Measurements from ENCODE around the gene LRRC4B.

The LRRC4B gene

GRCh38 chr19:50514346-50515167, 53.7 kb downstream of the LRRC4B start:
- ChIA-PET POLR2A (no interaction called here), CTCF (interaction anchor here (1.1 to 2.0 kb wide), 2 partner anchors 24 to 42 kb away, joined by 3 to 7 read pairs; no protein-coding TSS in a partner anchor)

DNA sequence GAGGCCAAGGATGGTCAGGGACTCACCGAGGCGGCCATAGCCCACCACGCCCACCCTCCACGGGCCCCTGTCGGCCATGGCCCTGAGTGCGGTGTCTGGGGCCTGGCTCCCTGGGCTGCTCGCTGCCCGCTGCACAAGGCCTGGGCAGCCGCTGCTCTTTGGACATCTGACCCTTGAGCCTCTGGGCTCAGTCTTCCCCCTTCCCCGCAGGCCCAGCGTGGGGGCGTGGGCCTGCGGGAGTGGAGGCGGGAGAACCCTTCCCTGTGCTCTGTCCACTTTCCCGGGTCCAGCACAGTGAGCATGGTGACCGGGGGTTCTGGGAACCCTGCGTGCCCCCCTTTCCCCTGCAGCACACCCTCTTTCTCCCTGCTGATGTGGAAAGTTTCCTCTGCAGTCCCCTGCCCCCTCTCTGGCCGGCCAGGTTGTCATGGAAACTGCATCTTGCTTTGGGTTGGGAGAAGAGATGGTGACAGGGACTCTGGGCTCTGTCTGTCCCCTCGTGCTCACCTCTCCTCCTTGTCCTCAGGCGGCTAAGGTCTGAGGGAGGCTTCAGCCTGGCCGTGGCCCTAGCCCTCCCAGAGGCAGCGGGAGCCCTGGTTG, 54.4 kb downstream of the LRRC4B start, which contains the start of gene ASPDH:
Gene ASPDH (minus strand): TSS at position 168 of the 600 bp plus-strand sequence. CDS start 90 bp downstream, at position 78.
- no peak for DNase-seq
- Histone ChIP-seq H3K27ac (ENCODE audit: insufficient read depth in 1 of 2, low read depth in 1 of 2, low read length in 2 of 2, poor library complexity in 1 of 2, severe bottlenecking in 2 of 2) (no peak within 1 kb of the TSS), H3K4me3 (ENCODE audit: control insufficient read depth in 1 of 7, extremely low read depth in 1 of 7, insufficient read depth in 4 of 7, low read depth in 2 of 7, low read length in 6 of 7) (no peak within 1 kb of the TSS), H3K9me3 (ENCODE audit: control extremely low read depth in 1 of 5, control insufficient read depth in 4 of 5, insufficient read depth in 2 of 5, low read depth in 1 of 5, low read length in 4 of 5) (peaks cover 0 to 4% (median 0%) of the 10 kb centered on the region in 5 experiments), H3K27me3 (replicated peaks in 2 of 5; ENCODE audit: control insufficient read depth in 4 of 5, insufficient read depth in 5 of 5, low read length in 4 of 5) (peaks cover 0 to 47% (median 12%) of the 10 kb centered on the region in 5 experiments), H3K4me1 (ENCODE audit: control extremely low read depth in 1 of 4, control insufficient read depth in 4 of 4, insufficient read depth in 4 of 4, low read length in 3 of 4) (peaks cover 0 to 17% (median 12%) of the 10 kb centered on the region in 4 experiments), H3K36me3 (ENCODE audit: control insufficient read depth in 4 of 4, insufficient read depth in 4 of 4, low read length in 3 of 4) (no peaks in the 10 kb centered on the region)
- POLR2A ChIA-PET, result no interaction called here
- CTCF ChIA-PET, result no interaction called here
- 59% methylated on average over 18 of the region's 22 CpGs for WGBS (ENCODE audit: insufficient coverage)

More at GRCh38 chr19:50514346-50515167, 53.7 kb downstream of the LRRC4B start:
- DNase-seq, result peak in 1 of 3 donors; percentile 29
- 37% methylated on average over 34 of the region's 38 CpGs for whole genome bisulfite sequencing (ENCODE audit: insufficient coverage)
- peaks cover 0 to 8% (median 0%) of the 10 kb centered on the region in 5 experiments for H3K9me3 ChIP-seq (ENCODE audit: control extremely low read depth in 1 of 5, control insufficient read depth in 4 of 5, insufficient read depth in 2 of 5, low read depth in 1 of 5, low read length in 4 of 5)
- peaks cover 0 to 17% (median 12%) of the 10 kb centered on the region in 4 experiments for H3K4me1 ChIP-seq (ENCODE audit: control extremely low read depth in 1 of 4, control insufficient read depth in 4 of 4, insufficient read depth in 4 of 4, low read length in 3 of 4)
- no peak overlapping the region for H3K27ac ChIP-seq (ENCODE audit: insufficient read depth in 1 of 2, low read depth in 1 of 2, low read length in 2 of 2, poor library complexity in 1 of 2, severe bottlenecking in 2 of 2)
- H3K4me3 ChIP-seq (ENCODE audit: control insufficient read depth in 1 of 7, extremely low read depth in 1 of 7, insufficient read depth in 4 of 7, low read depth in 2 of 7, low read length in 6 of 7), result no peak overlapping the region
- H3K36me3 ChIP-seq (ENCODE audit: control insufficient read depth in 4 of 4, insufficient read depth in 4 of 4, low read length in 3 of 4), result no peaks in the 10 kb centered on the region
- H3K27me3 ChIP-seq (replicated peaks in 2 of 5; ENCODE audit: control insufficient read depth in 4 of 5, insufficient read depth in 5 of 5, low read length in 4 of 5), result peaks cover 0 to 50% (median 12%) of the 10 kb centered on the region in 5 experiments

GRCh38 chr19:50512999-50513745, 55.1 kb downstream of the LRRC4B start:
- Histone ChIP-seq H3K9me3 (ENCODE audit: control extremely low read depth in 1 of 5, control insufficient read depth in 4 of 5, insufficient read depth in 2 of 5, low read depth in 1 of 5, low read length in 4 of 5) (no peaks in the 10 kb centered on the region), H3K36me3 (ENCODE audit: control insufficient read depth in 4 of 4, insufficient read depth in 4 of 4, low read length in 3 of 4) (no peaks in the 10 kb centered on the region), H3K4me1 (ENCODE audit: control extremely low read depth in 1 of 4, control insufficient read depth in 4 of 4, insufficient read depth in 4 of 4, low read length in 3 of 4) (peaks cover 0 to 17% (median 12%) of the 10 kb centered on the region in 4 experiments), H3K27me3 (replicated peaks in 2 of 5; ENCODE audit: control insufficient read depth in 4 of 5, insufficient read depth in 5 of 5, low read length in 4 of 5) (peaks cover 0 to 47% (median 12%) of the 10 kb centered on the region in 5 experiments), H3K27ac (ENCODE audit: insufficient read depth in 1 of 2, low read depth in 1 of 2, low read length in 2 of 2, poor library complexity in 1 of 2, severe bottlenecking in 2 of 2) (no peak overlapping the region), H3K4me3 (ENCODE audit: control insufficient read depth in 1 of 7, extremely low read depth in 1 of 7, insufficient read depth in 4 of 7, low read depth in 2 of 7, low read length in 6 of 7) (no peak overlapping the region)
- ChIA-PET POLR2A (interaction anchor here (0.6 kb wide), 1 partner anchor 183 kb away, joined by 3 read pairs; no protein-coding TSS in a partner anchor), CTCF (interaction anchor here (2.1 kb wide), 1 partner anchor 24 kb away, joined by 6 read pairs; no protein-coding TSS in a partner anchor)
- DNase-seq, result no peak
- 81% methylated on average over 10 of the region's 12 CpGs for WGBS (ENCODE audit: insufficient coverage)

GRCh38 chr19:50512112-50512998, 55.9 kb downstream of the LRRC4B start:
- H3K9me3 ChIP-seq (ENCODE audit: control extremely low read depth in 1 of 5, control insufficient read depth in 4 of 5, insufficient read depth in 2 of 5, low read depth in 1 of 5, low read length in 4 of 5), result no peaks in the 10 kb centered on the region
- CTCF ChIA-PET, result interaction anchor here (2.1 kb wide), 1 partner anchor 24 kb away, joined by 6 read pairs; no protein-coding TSS in a partner anchor
- POLR2A ChIA-PET, result no interaction called here
- no peaks in the 10 kb centered on the region for H3K36me3 ChIP-seq (ENCODE audit: control insufficient read depth in 4 of 4, insufficient read depth in 4 of 4, low read length in 3 of 4)
- DNase-seq, result no peak
- peaks cover 0 to 17% (median 12%) of the 10 kb centered on the region in 4 experiments for H3K4me1 ChIP-seq (ENCODE audit: control extremely low read depth in 1 of 4, control insufficient read depth in 4 of 4, insufficient read depth in 4 of 4, low read length in 3 of 4)
- 94% methylated on average over 33 of the region's 36 CpGs for WGBS (ENCODE audit: insufficient coverage)
- H3K27me3 ChIP-seq (replicated peaks in 2 of 5; ENCODE audit: control insufficient read depth in 4 of 5, insufficient read depth in 5 of 5, low read length in 4 of 5), result peaks cover 0 to 42% (median 11%) of the 10 kb centered on the region in 5 experiments
- no peak overlapping the region for H3K27ac ChIP-seq (ENCODE audit: insufficient read depth in 1 of 2, low read depth in 1 of 2, low read length in 2 of 2, poor library complexity in 1 of 2, severe bottlenecking in 2 of 2)
- peak overlapping the region in 4 of 7 experiments; percentile 61 to 82 (median 76) for H3K4me3 ChIP-seq (ENCODE audit: control insufficient read depth in 1 of 7, extremely low read depth in 1 of 7, insufficient read depth in 4 of 7, low read depth in 2 of 7, low read length in 6 of 7)

GRCh38 chr19:50511069-50511822, 57.0 kb downstream of the LRRC4B start, which contains the start of gene JOSD2:
TSS of gene JOSD2 (minus strand) at chr19:50511191. CDS start at chr19:50510431, 760 bp downstream.
- 2% methylated on average over 62 of the region's 69 CpGs for WGBS (ENCODE audit: insufficient coverage)
- CTCF ChIA-PET, result interaction anchor here (1.1 to 2.1 kb wide), 2 partner anchors 25 to 51 kb away, joined by 3 to 6 read pairs; no protein-coding TSS in a partner anchor

More at GRCh38 chr19:50511069-50511822, 57.0 kb downstream of the LRRC4B start, which contains the start of gene JOSD2:
- Histone ChIP-seq H3K4me1 (ENCODE audit: control extremely low read depth in 1 of 4, control insufficient read depth in 4 of 4, insufficient read depth in 4 of 4, low read length in 3 of 4) (peaks cover 0 to 17% (median 12%) of the 10 kb centered on the region in 4 experiments), H3K27me3 (replicated peaks in 2 of 5; ENCODE audit: control insufficient read depth in 4 of 5, insufficient read depth in 5 of 5, low read length in 4 of 5) (peaks cover 0 to 33% (median 9%) of the 10 kb centered on the region in 5 experiments), H3K9me3 (ENCODE audit: control extremely low read depth in 1 of 5, control insufficient read depth in 4 of 5, insufficient read depth in 2 of 5, low read depth in 1 of 5, low read length in 4 of 5) (no peaks in the 10 kb centered on the region), H3K36me3 (ENCODE audit: control insufficient read depth in 4 of 4, insufficient read depth in 4 of 4, low read length in 3 of 4) (peaks cover 0 to 1% (median 0%) of the 10 kb centered on the region in 4 experiments), H3K4me3 (ENCODE audit: control insufficient read depth in 1 of 7, extremely low read depth in 1 of 7, insufficient read depth in 4 of 7, low read depth in 2 of 7, low read length in 6 of 7) (peak within 1 kb of the TSS; percentile 19 to 82 (median 73)), H3K27ac (ENCODE audit: insufficient read depth in 1 of 2, low read depth in 1 of 2, low read length in 2 of 2, poor library complexity in 1 of 2, severe bottlenecking in 2 of 2) (peak within 1 kb of the TSS; percentile 46 to 83)
- POLR2A ChIA-PET, result no interaction called here
- peak; percentile 99 to 100 (median 100) for DNase-seq

All from common myeloid progenitor, CD34-positive (primary cell).